ENCODE results near the gene IRF2.

The IRF2 gene

DNA sequence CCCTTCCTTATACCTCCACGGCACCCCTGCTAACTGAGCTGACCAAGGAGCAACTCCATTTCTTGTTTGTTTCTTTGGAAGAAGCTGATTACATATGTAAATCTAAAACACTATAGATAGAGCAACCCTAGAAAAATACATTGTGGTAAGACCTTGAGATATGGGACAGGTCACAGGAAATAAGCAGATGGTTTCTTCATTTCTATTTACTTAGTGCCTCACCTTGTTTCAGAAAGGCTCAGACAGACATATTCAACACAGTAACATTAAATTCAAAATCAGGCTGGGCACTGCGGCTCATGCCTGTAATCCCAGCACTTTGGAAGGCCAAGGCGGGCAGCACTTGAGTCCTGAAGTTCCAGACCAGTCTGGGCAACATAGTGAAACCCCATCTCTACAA, 47.3 kb downstream of the IRF2 start:
- H3K4me1 Mint-ChIP-seq = peaks cover 7% of the 10 kb centered on the region
- H3K4me3 Mint-ChIP-seq = no peak overlapping the region
- TF ChIP-seq, protein P1, sequence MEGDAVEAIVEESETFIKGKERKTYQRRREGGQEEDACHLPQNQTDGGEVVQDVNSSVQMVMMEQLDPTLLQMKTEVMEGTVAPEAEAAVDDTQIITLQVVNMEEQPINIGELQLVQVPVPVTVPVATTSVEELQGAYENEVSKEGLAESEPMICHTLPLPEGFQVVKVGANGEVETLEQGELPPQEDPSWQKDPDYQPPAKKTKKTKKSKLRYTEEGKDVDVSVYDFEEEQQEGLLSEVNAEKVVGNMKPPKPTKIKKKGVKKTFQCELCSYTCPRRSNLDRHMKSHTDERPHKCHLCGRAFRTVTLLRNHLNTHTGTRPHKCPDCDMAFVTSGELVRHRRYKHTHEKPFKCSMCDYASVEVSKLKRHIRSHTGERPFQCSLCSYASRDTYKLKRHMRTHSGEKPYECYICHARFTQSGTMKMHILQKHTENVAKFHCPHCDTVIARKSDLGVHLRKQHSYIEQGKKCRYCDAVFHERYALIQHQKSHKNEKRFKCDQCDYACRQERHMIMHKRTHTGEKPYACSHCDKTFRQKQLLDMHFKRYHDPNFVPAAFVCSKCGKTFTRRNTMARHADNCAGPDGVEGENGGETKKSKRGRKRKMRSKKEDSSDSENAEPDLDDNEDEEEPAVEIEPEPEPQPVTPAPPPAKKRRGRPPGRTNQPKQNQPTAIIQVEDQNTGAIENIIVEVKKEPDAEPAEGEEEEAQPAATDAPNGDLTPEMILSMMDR (IDR thresholded peaks at IDR 0.05) = no peak
- DNase-seq = no peak
- H3K9me3 Mint-ChIP-seq = peaks cover 15% of the 10 kb centered on the region
- H3K27me3 Mint-ChIP-seq (ENCODE audit: low read depth, poor library complexity) = no peaks in the 10 kb centered on the region
- H3K36me3 Mint-ChIP-seq (ENCODE audit: low read depth) = peaks cover 45% of the 10 kb centered on the region
- H3K27ac Mint-ChIP-seq = no peak overlapping the region

DNA sequence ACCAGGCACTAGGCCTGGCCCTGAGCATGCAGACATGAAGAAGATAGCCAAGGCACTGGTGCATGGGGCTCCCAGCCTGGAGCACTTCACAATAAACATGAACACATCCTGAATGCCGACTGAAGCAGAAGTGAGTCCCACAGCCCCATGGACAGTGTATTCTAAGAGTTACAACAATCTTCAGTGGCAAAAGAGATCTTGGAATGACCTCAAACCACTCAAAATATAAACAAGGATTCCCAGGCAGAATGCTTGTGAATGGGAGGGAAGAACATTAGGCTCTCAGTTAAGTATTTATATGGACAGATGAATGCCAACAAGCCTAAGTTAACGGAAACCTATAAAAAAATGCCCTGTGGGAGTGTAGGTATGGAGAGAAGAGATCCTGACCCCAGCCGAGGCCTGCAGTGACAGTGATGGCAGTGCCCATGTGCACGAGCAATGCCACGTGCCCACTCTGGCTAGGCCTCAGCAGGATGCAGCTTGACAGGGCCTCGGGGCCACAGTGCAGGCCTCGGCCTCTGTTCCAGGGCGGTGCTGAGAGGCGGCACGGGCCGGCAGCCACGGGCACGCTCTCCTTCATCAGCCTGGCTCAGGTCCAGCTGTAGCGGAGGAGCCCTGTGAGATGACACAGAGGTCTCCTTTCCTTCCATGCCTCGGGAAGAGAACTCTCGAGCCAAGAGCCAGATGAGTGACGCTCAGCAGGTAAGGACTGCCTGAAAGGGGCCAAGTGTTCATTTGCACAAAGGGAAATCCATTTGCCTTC, 49.2 kb downstream of the IRF2 start:
- TF ChIP-seq, protein P1 (IDR thresholded peaks at IDR 0.05) = no peak
- no peak for DNase-seq
- Mint-ChIP-seq H3K4me3 (no peak overlapping the region), H3K4me1 (peaks cover 2% of the 10 kb centered on the region), H3K36me3 (ENCODE audit: low read depth) (peaks cover 60% of the 10 kb centered on the region), H3K9me3 (peaks cover 23% of the 10 kb centered on the region), H3K27me3 (ENCODE audit: low read depth, poor library complexity) (peaks cover 3% of the 10 kb centered on the region), H3K27ac (no peak overlapping the region)

DNA sequence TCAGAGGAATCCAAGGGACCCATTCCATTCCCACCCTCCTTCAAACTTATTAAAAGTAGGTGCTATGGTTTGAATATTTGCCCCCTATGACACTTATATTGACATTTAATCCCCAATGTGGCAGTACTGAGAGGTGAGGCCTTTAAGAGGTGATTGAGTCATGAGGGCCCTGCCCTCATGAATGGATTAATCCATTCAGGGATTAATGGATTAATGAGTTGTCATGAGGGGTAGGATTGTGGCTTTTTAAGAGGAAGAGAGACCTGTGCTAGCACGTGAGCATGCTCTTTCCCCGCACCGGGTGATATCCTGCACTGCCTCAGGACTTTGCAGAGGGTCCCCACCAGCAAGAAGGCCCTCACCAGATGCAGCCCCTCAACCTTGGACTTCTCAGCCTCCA, 50.1 kb downstream of the IRF2 start:
- H3K4me1 Mint-ChIP-seq = no peaks in the 10 kb centered on the region
- peaks cover 23% of the 10 kb centered on the region for H3K9me3 Mint-ChIP-seq
- peaks cover 3% of the 10 kb centered on the region for H3K27me3 Mint-ChIP-seq (ENCODE audit: low read depth, poor library complexity)
- no peak overlapping the region for H3K27ac Mint-ChIP-seq
- no peak overlapping the region for H3K4me3 Mint-ChIP-seq
- TF ChIP-seq, protein P1 (IDR thresholded peaks at IDR 0.05) = no peak
- H3K36me3 Mint-ChIP-seq (ENCODE audit: low read depth) = peaks cover 60% of the 10 kb centered on the region
- DNase-seq = no peak

DNA sequence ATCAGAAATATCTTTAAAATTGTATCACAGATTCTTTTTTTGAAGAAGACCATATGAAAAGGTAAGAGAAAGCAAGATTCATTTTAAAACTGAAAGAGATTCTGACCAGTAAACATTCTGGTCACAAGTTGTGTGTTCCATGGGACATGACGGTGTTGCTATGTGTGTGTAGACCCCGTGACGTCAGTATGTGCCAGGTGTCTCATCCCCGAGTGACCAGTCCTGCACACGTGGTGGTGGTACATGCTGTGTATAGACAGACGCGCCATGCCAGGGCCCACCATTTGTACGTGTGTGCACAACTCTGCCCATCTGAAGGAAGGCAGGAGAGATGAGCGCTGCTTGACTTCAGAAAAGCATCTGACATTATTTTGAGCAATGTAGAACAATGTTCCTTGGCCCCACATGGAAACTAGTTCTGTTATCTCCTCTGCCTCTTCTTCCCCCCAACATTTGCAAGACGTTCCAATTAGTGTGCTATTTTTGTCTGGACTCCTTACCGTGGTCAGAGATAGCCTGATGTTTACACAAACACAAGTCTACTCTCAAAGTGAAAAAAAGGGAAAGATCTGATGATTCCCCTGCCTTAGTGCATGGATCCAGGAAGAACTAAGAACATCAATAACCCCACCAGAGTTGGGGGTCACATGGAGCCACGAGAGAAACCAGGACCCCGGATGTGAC, 51.2 kb downstream of the IRF2 start:
- H3K9me3 Mint-ChIP-seq = peaks cover 23% of the 10 kb centered on the region
- no peak overlapping the region for H3K4me3 Mint-ChIP-seq
- no peak overlapping the region for H3K27ac Mint-ChIP-seq
- DNase-seq = no peak
- peaks cover 3% of the 10 kb centered on the region for H3K27me3 Mint-ChIP-seq (ENCODE audit: low read depth, poor library complexity)
- no peaks in the 10 kb centered on the region for H3K4me1 Mint-ChIP-seq
- peaks cover 67% of the 10 kb centered on the region for H3K36me3 Mint-ChIP-seq (ENCODE audit: low read depth)
- TF ChIP-seq, protein P1 (IDR thresholded peaks at IDR 0.05) = no peak

DNA sequence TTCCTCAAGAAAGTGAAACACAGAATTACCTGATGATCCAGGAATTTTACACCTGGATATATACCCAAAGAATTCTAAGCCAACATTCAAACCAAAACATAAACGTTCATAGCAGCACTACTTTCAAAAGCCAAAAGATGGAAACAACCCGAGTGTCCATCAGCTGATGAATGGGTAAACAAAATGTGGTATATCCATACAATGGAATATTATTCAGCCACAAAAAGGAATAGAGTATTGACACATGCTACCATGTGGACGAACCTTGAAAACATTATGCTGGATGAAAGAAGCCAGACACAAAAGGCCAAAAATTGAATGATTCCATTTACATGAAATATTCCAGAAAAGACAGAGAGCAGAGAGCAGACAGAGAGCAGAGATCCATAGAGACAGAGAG, 52.0 kb downstream of the IRF2 start:
- Mint-ChIP-seq H3K27me3 (ENCODE audit: low read depth, poor library complexity) (peaks cover 3% of the 10 kb centered on the region), H3K36me3 (ENCODE audit: low read depth) (peaks cover 72% of the 10 kb centered on the region), H3K27ac (no peak overlapping the region), H3K4me3 (no peak overlapping the region), H3K9me3 (peaks cover 23% of the 10 kb centered on the region), H3K4me1 (no peaks in the 10 kb centered on the region)
- no peak for DNase-seq
- TF ChIP-seq, protein P1 (IDR thresholded peaks at IDR 0.05) = no peak
